ENCODE measurements around the gene RAB3C.

DNA sequence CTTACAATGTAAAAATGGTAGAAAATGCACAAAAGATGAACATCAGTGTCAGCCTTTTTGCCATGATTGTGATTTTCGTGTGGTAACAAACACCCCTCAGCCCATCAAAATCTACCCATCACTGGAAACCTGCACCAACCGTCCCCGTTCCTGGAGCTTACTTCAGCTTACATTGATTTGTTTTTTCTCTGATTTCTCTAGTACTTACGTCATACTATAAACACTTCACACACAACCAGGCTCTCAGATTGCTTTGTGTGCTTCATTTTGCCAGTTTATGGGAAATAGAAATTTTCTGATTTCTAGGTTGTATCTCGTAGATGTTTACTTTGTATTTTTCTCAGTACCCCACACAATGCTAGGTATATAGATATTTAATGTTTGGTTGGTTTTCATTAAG, 129.1 kb downstream of the RAB3C start:
- TF ChIP-seq, protein P1, sequence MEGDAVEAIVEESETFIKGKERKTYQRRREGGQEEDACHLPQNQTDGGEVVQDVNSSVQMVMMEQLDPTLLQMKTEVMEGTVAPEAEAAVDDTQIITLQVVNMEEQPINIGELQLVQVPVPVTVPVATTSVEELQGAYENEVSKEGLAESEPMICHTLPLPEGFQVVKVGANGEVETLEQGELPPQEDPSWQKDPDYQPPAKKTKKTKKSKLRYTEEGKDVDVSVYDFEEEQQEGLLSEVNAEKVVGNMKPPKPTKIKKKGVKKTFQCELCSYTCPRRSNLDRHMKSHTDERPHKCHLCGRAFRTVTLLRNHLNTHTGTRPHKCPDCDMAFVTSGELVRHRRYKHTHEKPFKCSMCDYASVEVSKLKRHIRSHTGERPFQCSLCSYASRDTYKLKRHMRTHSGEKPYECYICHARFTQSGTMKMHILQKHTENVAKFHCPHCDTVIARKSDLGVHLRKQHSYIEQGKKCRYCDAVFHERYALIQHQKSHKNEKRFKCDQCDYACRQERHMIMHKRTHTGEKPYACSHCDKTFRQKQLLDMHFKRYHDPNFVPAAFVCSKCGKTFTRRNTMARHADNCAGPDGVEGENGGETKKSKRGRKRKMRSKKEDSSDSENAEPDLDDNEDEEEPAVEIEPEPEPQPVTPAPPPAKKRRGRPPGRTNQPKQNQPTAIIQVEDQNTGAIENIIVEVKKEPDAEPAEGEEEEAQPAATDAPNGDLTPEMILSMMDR (conservative IDR thresholded peaks at IDR 0.05; ENCODE audit: low read length): no peak
- no peak for TF ChIP-seq EZH2phosphoT487 (IDR thresholded peaks at IDR 0.05; ENCODE audit: borderline replicate concordance)
